GM12892 (cell line): ENCODE results near the gene USP7.

Experiments
- POLR2A ChIP-seq: IDR thresholded peaks from 2 replicates; pipeline ENCODE4 v1.6.1; 2011; ENCODE audit warnings: low read depth, low read length, control low read depth
- POLR2AphosphoS5 ChIP-seq: IDR thresholded peaks from 2 replicates; pipeline ENCODE4 v1.6.1; 2011; ENCODE audit warnings: low read depth, low read length, control low read depth
- TAF1 ChIP-seq: IDR thresholded peaks from 2 replicates; pipeline ENCODE4 v1.6.1; 2011; ENCODE audit warnings: low read depth, mild to moderate bottlenecking, control low read depth, low read length, borderline replicate concordance

- TF ChIP-seq POLR2A (no peak), POLR2AphosphoS5 (no peak), TAF1 (no peak)
Measured at GRCh38 chr16:8928467-8928957, 35.2 kb downstream of the USP7 start.
